ENCODE results near the gene CACNA1G. TPM values are rescaled to one million over a fixed set of nuclear protein-coding genes. Genes with fewer than 3 reads are reported as not detected.

CACNA1G gene
- total RNA-seq, 1 donor from 2014 or later, result 4.9 TPM

GRCh38 chr17:50527155-50527762 lies 33.3 kb upstream of the CACNA1G start:
- intact Hi-C loops (cut with DNase I), result no loop called here
- H3K27me3 ChIP-seq, result peaks cover 8% of the 10 kb centered on the region
- DNase-seq (ENCODE audit: extremely low spot score in 2 of 2), result no peak
- peaks cover 7% of the 10 kb centered on the region for H3K4me1 ChIP-seq
- no peak overlapping the region for H3K27ac ChIP-seq
- no peaks in the 10 kb centered on the region for H3K36me3 ChIP-seq
- no peak for TF ChIP-seq CTCF (IDR thresholded peaks at IDR 0.05)
- TF ChIP-seq POLR2AphosphoS5 (IDR thresholded peaks at IDR 0.05; ENCODE audit: insufficient read depth in 1 of 2, low read depth in 1 of 2), result no peak
- no peak for TF ChIP-seq POLR2A (IDR thresholded peaks at IDR 0.05)
- no peaks in the 10 kb centered on the region for H3K9me3 ChIP-seq
- H3K4me3 ChIP-seq, result no peak overlapping the region

DNA sequence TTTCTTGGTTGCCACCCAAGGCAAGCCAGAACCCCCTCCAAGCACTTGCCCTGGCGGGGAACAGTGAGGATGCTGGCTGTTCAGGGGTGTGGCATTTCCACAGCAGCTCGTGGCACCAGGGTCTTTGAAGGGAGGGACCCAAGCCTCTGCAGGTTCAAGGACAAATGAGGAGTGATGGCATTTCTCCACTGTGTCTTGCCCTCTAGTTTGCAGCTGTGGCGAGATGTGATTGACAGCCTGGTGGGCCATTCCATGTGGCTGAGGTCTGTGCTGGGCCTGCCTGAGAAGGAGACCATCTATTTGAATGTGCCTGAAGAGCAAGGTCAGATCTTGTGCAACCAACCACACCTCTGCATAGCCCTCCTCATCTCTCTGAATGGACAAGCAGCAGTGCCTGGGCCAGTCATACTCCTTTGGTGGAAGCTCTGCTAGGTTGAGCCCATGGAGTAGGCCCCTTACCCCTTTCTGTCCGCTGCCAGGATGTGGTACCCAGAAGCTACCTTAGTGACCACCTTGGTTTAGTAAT lies 32.5 kb upstream of the CACNA1G start:
- DNase-seq (ENCODE audit: extremely low spot score in 2 of 2), result no peak
- intact Hi-C loops (cut with DNase I), result no loop called here
- peaks cover 14% of the 10 kb centered on the region for H3K27me3 ChIP-seq
- TF ChIP-seq POLR2AphosphoS5 (IDR thresholded peaks at IDR 0.05; ENCODE audit: insufficient read depth in 1 of 2, low read depth in 1 of 2) (no peak), POLR2A (IDR thresholded peaks at IDR 0.05) (no peak), CTCF (IDR thresholded peaks at IDR 0.05) (no peak)
- H3K36me3 ChIP-seq, result no peaks in the 10 kb centered on the region
- H3K9me3 ChIP-seq, result no peaks in the 10 kb centered on the region
- H3K4me3 ChIP-seq, result no peak overlapping the region
- H3K27ac ChIP-seq, result no peak overlapping the region
- peaks cover 15% of the 10 kb centered on the region for H3K4me1 ChIP-seq

- Histone ChIP-seq H3K4me3 (no peak overlapping the region), H3K9me3 (no peaks in the 10 kb centered on the region), H3K36me3 (no peaks in the 10 kb centered on the region), H3K27me3 (peaks cover 14% of the 10 kb centered on the region), H3K27ac (no peak overlapping the region), H3K4me1 (peaks cover 28% of the 10 kb centered on the region)
- no peak for DNase-seq (ENCODE audit: extremely low spot score in 2 of 2)
- TF ChIP-seq CTCF (IDR thresholded peaks at IDR 0.05) (no peak), POLR2AphosphoS5 (IDR thresholded peaks at IDR 0.05; ENCODE audit: insufficient read depth in 1 of 2, low read depth in 1 of 2) (no peak), POLR2A (IDR thresholded peaks at IDR 0.05) (no peak)
- intact Hi-C loops (cut with DNase I), result no loop called here
Observed at GRCh38 chr17:50529849-50530248, 30.7 kb upstream of the CACNA1G start.

GRCh38 chr17:50531428-50532025 lies 29.0 kb upstream of the CACNA1G start:
- intact Hi-C loops (cut with DNase I), result no loop called here
- Histone ChIP-seq H3K9me3 (no peaks in the 10 kb centered on the region), H3K4me3 (no peak overlapping the region), H3K27ac (no peak overlapping the region), H3K36me3 (no peaks in the 10 kb centered on the region), H3K27me3 (peaks cover 14% of the 10 kb centered on the region), H3K4me1 (peaks cover 28% of the 10 kb centered on the region)
- TF ChIP-seq POLR2A (IDR thresholded peaks at IDR 0.05) (no peak), POLR2AphosphoS5 (IDR thresholded peaks at IDR 0.05; ENCODE audit: insufficient read depth in 1 of 2, low read depth in 1 of 2) (no peak), CTCF (IDR thresholded peaks at IDR 0.05) (no peak)
- DNase-seq (ENCODE audit: extremely low spot score in 2 of 2), result no peak

DNA sequence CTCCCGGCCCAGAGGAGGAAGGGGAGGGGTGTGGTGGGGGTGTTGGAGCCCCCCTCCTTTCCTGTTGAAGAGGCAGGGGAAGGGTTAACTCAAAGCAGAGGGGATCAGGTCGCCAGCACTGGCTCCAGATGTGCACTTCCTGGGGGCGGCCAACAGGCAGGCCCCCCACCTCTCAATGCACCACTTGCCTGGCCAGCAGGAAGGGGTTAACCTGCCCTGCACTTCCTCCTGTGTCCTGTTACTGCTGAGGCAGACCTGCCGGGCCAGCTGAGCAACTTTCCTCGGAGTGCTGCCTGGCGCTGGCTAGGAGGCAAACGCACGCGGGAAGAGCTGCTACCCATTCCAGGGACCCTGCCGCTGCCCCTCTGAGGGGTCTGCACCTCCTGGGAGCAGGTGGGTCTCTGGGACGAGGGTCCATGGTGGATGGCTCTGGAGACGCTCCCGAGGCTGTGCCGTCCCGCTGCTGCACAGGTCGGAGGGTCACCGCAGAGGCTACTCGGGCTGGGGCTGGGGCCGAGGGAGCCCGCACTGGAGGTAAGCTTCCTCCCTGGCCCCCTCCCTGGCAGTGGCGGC lies 28.0 kb upstream of the CACNA1G start, which contains the start of gene EPN3:
Gene EPN3, plus strand, starts transcription at position 284 of the 573 bp plus-strand sequence. CDS start 3,822 bp downstream, outside the sequence.
- no peak for DNase-seq (ENCODE audit: extremely low spot score in 2 of 2)
- Histone ChIP-seq H3K4me3 (peak within 1 kb of the TSS; percentile 36 to 45), H3K4me1 (peaks cover 28% of the 10 kb centered on the region), H3K27me3 (peaks cover 14% of the 10 kb centered on the region), H3K27ac (peak within 1 kb of the TSS; percentile 54), H3K36me3 (no peaks in the 10 kb centered on the region), H3K9me3 (no peaks in the 10 kb centered on the region)
- TF ChIP-seq POLR2A (IDR thresholded peaks at IDR 0.05) (no peak), POLR2AphosphoS5 (IDR thresholded peaks at IDR 0.05; ENCODE audit: insufficient read depth in 1 of 2, low read depth in 1 of 2) (peak in 1 of 2 donors; percentile 42)
- intact Hi-C loops (cut with DNase I), result no loop called here

Measured in vagina (tissue), 2 donors.